ENCODE data around the gene SCCPDH.
A peak's percentile ranks its signal among the peaks of the same experiment; 100 is the strongest.
"Not testable (repeated sequence)": the region's sequence is repeated elsewhere in the genome, so short reads cannot be mapped to it uniquely, and the experiment has no call there.

Gene SCCPDH

GRCh38 chr1:246724016-246724730 is at the start of gene SCCPDH:
TSS of gene SCCPDH (plus strand) at chr1:246724409. CDS start at chr1:246724423, 14 bp downstream.
- DNase-seq = peak; percentile 9 to 14

GRCh38 chr1:246677842-246678241 is 46.4 kb upstream of the SCCPDH start:
- no peak for DNase-seq

- no peak for DNase-seq
These were observed 45.1 kb upstream of the SCCPDH start for GRCh38 chr1:246678816-246679793.

GRCh38 chr1:246679794-246680177 is 44.4 kb upstream of the SCCPDH start:
- no peak for DNase-seq

GRCh38 chr1:246680190-246680589 is 44.0 kb upstream of the SCCPDH start:
- no peak for DNase-seq

- no peak for DNase-seq
These were observed 43.5 kb upstream of the SCCPDH start for GRCh38 chr1:246680696-246681130.

- DNase-seq = peak; percentile 10 to 19
These were observed 42.0 kb upstream of the SCCPDH start for GRCh38 chr1:246681900-246682895.

- DNase-seq = no peak
These were observed 40.7 kb upstream of the SCCPDH start for GRCh38 chr1:246683521-246683920.

- DNase-seq = no peak
These were observed 37.2 kb upstream of the SCCPDH start for GRCh38 chr1:246687002-246687401.

GRCh38 chr1:246689409-246690008 is 34.7 kb upstream of the SCCPDH start:
- DNase-seq = no peak

GRCh38 chr1:246690100-246690499 is 34.1 kb upstream of the SCCPDH start:
- no peak for DNase-seq

GRCh38 chr1:246691622-246692495 is 32.4 kb upstream of the SCCPDH start:
- DNase-seq = no peak

GRCh38 chr1:246694213-246694895 is 29.9 kb upstream of the SCCPDH start:
- not testable (repeated sequence) for DNase-seq

GRCh38 chr1:246695136-246695535 is 29.1 kb upstream of the SCCPDH start:
- no peak for DNase-seq

GRCh38 chr1:246695666-246696065 is 28.5 kb upstream of the SCCPDH start:
- no peak for DNase-seq

GRCh38 chr1:246698466-246699094 is 25.6 kb upstream of the SCCPDH start:
- no peak for DNase-seq

GRCh38 chr1:246699095-246699735 is 25.0 kb upstream of the SCCPDH start:
- DNase-seq = peak; percentile 10 to 22

- no peak for DNase-seq
These were observed 20.6 kb upstream of the SCCPDH start for GRCh38 chr1:246703581-246703980.

- DNase-seq = no peak
These were observed 18.8 kb upstream of the SCCPDH start for GRCh38 chr1:246705368-246705767.
